Hematopoietic multipotent progenitor cell treated with erythropoietin and hydrocortisone succinate and interleukin-3 and kit ligand, for 15 days (in vitro differentiated cells): ENCODE measurements around the gene TAX1BP1.
"Not testable (repeated sequence)": the region's sequence is repeated elsewhere in the genome, so short reads cannot be mapped to it uniquely, and the experiment has no call there.

Experiments used
- DNase-seq: peaks from one replicate; pipeline ENCODE4 v3.0.0-alpha.2; 2015; ENCODE audit warnings: low spot score

TAX1BP1 gene

GRCh38 chr7:27843584-27844305 is 103.8 kb downstream of the TAX1BP1 start:
- DNase-seq, result no peak

- no peak for DNase-seq
Observed at GRCh38 chr7:27846388-27846787, 106.4 kb downstream of the TAX1BP1 start.

GRCh38 chr7:27850531-27850930 is 110.6 kb downstream of the TAX1BP1 start:
- DNase-seq, result no peak

DNA sequence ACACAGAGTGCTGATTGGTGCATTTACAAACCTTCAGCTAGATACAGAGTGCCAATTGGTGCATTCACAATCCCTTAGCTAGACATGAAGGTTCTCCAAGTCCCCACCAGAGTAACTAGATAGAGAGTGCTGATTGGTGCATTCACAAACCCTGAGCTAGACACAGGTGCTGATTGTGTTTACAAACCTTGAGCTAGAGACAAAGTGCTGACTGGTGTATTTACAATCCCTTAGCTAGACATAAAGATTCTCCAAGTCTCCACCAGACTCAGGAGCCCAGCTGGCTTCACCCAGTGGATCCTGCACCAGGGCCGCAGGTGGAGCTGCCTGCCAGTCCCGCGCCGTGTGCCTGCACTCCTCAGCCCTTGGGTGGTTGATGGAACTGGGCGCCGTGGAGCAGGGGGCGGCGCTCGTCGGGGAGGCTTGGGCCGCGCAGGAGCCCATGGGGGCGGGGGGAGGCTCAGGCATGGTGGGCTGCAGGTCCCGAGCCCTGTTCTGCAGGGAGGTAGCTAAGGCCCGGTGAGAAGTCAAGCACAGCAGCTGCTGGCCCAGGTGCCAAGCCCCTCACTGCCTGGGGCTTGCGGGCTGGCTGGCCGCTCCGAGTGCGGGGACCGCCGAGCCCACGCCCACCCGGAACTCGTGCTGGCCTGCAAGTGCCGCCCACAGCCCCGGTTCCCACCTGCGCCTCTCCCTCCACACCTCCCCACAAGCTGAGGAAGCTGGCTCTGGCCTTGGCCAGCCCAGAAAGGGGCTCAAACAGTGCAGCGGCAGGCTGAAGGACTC is 116.9 kb downstream of the TAX1BP1 start:
- not testable (repeated sequence) for DNase-seq

DNA sequence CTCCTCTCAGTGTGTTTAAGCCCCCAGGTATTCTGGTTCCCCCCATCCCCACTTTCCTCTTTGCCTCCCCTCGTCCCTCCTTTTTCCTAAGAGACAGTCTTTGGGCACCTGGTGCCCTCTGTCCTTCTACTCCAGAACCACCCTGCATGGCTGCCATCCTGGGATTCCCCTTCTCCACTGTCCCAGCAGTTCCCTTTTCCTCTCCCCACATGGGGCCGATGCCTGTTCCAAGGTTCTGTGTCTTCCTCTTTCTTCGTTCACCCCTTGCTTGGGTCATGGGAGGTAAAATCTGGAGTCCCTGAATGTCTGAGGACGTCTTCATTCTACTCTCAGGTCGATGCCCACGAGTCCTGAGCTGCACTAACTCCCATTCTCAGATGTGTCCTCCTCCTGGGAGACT is 120.8 kb downstream of the TAX1BP1 start:
- no peak for DNase-seq

- no peak for DNase-seq
Observed at GRCh38 chr7:27861747-27862146, 121.8 kb downstream of the TAX1BP1 start.

GRCh38 chr7:27863880-27864279 is 123.9 kb downstream of the TAX1BP1 start:
- DNase-seq, result no peak

- DNase-seq, result no peak
Observed at GRCh38 chr7:27866256-27866655, 126.3 kb downstream of the TAX1BP1 start.

GRCh38 chr7:27866828-27867672 is 127.1 kb downstream of the TAX1BP1 start:
- DNase-seq, result no peak

GRCh38 chr7:27868131-27868550 is 128.2 kb downstream of the TAX1BP1 start:
- DNase-seq, result no peak

- DNase-seq, result no peak
Observed at GRCh38 chr7:27869056-27869455, 129.1 kb downstream of the TAX1BP1 start.

DNA sequence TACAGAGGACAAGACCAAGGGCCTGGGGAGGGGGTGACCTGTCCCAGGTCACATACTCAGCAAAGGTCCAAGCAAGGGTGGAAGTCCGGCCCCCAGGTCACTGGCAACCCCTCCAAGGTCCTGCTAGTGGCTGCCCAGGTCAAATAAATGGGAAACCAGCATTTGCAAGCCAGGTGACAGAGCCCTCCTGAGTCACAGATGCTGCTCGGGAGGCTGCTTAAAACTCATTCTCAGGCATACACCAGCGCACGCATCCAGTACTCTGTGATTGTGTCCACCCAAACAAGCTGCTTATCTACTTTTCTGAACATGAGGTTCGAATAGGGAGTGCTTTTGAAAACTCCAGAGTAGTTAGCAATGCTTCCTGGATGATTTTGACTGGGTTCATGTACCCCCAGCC is 130.6 kb downstream of the TAX1BP1 start:
- no peak for DNase-seq

GRCh38 chr7:27871086-27871485 is 131.1 kb downstream of the TAX1BP1 start:
- DNase-seq, result no peak

DNA sequence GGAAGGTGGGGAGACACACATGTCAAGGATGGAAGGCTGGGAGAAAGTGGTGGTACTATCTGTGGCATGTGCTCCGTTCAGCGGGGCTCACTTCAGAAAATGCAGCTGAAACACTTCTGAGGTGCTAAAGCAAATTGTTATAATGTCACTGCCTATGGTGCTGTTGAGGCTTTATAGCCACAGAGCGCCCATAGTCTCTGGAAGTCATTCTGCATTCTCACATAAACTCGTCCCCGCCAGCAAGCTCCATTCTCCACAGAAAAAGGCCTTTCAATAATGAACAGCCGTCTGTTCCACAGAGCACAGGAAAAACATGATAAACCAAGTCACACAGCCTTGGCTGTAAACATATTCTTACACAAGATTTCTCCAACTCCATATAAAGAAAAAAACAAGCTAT is 131.9 kb downstream of the TAX1BP1 start:
- DNase-seq, result no peak

GRCh38 chr7:27872356-27873275 is 132.7 kb downstream of the TAX1BP1 start:
- DNase-seq, result no peak

- DNase-seq, result no peak
Observed at GRCh38 chr7:27873981-27874957, 134.3 kb downstream of the TAX1BP1 start.

- DNase-seq, result no peak
Observed at GRCh38 chr7:27875061-27875460, 135.1 kb downstream of the TAX1BP1 start.

- no peak for DNase-seq
Observed at GRCh38 chr7:27875832-27876231, 135.9 kb downstream of the TAX1BP1 start.

DNA sequence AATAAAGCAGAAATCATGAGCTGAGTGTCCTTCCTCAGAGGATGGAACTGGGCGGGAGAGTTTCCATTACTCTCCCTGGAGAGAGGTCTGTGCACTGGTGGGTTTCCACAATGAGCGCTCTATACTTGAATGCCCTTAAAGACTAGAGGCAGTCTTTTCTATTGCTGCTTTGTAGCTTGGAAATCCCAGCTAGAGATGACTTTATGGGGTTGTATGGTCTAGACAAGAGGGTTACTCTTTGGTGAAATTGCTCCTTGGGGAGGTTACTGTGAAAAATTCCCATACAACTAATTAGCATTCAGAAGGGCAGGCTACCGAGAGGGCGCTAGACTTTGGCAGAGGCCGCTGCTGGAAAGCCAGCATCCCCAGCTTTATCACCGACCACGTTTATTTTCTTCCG is 136.8 kb downstream of the TAX1BP1 start:
- DNase-seq, result no peak
